Measurements from ENCODE around the gene ITGB5.

Gene ITGB5

DNA sequence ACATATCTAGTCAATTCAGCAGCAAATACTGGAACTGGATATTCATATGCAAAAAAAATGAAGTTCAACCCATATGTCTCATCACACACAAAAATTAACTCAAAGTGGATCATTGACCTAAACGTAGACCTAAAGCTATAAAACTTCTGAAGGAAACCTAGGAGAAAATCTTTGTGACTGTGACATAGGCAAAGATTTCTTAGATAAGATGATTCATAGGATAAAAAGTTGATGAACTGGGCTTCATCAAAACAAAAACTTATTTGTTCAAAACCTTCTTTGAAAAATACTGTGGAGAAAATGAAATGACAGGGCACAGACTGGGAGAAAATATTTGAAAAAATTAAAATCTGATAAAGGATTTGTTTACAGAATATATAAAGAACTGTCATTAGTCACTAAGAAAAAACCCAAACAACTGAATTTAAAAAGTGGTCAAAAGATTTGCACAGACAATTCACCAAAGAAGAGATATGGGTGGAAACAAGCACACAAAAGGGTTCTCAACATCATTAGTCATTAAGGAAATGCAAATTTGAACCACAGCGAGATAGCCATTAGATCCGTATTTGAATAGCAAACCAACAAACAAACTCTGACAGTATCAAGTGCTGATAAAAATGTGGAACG lies 62.8 kb downstream of the ITGB5 start:
- H3K4me3 ChIP-seq (ENCODE audit: extremely low read depth, insufficient read depth, low read length, poor library complexity, severe bottlenecking), result no peak overlapping the region
- 71 to 100% methylated on average over 2 to 3 of the region's 4 CpGs for WGBS, 2 experiments (ENCODE audit: insufficient coverage in 2 of 2)
- H3K9me3 ChIP-seq (ENCODE audit: control insufficient read depth, low read length), result no peaks in the 10 kb centered on the region
- H3K36me3 ChIP-seq (ENCODE audit: control insufficient read depth, insufficient read depth, low read length), result peaks cover 32% of the 10 kb centered on the region
- peaks cover 14% of the 10 kb centered on the region for H3K4me1 ChIP-seq (ENCODE audit: control insufficient read depth, insufficient read depth, low read length, poor library complexity, severe bottlenecking)
- H3K27ac ChIP-seq (ENCODE audit: low read depth, low read length, severe bottlenecking), result no peak overlapping the region

DNA sequence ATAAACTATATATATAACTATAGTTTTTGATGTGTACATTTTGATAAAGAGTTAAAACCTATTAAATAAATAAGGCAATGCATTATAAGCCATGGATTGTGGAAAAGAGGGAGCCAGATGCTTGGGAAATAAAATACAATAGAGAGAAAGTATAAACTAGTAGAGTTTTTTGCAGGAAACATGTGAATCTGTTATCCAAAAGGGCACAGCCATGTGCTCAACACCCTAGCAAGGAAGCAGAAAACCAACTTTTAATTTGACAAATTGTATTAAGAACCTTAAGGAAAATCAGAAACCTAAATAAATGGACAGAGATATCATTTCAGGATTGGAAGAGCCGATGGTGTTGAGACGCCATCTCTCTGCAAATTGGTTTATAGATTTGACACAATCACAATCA lies 63.5 kb downstream of the ITGB5 start:
- no peak overlapping the region for H3K4me3 ChIP-seq (ENCODE audit: extremely low read depth, insufficient read depth, low read length, poor library complexity, severe bottlenecking)
- WGBS, 2 experiments (ENCODE audit: insufficient coverage in 2 of 2), result no CpG with 5 or more reads among the region's 2 CpGs
- no peaks in the 10 kb centered on the region for H3K9me3 ChIP-seq (ENCODE audit: control insufficient read depth, low read length)
- no peak overlapping the region for H3K27ac ChIP-seq (ENCODE audit: low read depth, low read length, severe bottlenecking)
- H3K4me1 ChIP-seq (ENCODE audit: control insufficient read depth, insufficient read depth, low read length, poor library complexity, severe bottlenecking), result peaks cover 14% of the 10 kb centered on the region
- peaks cover 32% of the 10 kb centered on the region for H3K36me3 ChIP-seq (ENCODE audit: control insufficient read depth, insufficient read depth, low read length)

DNA sequence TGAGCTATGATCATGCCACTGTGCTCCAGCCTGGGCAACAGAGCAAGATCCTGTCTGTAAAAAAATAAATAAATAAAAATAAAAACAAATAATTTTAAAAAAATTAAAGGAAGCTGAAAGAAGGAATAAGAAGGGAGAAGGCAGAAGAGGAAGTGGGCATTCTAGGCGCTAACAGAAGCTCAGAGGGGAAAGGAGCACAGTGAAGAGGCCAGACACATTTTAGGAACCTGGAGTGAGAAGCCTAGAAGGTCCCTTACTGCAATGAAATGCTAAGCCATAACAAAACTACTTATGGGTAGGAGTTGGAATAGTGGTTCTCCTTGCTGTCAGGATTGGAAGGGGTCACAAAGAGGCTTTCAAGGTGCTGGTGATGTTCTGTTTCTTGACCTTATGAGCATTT lies 64.0 kb downstream of the ITGB5 start:
- Histone ChIP-seq H3K4me1 (ENCODE audit: control insufficient read depth, insufficient read depth, low read length, poor library complexity, severe bottlenecking) (peaks cover 10% of the 10 kb centered on the region), H3K36me3 (ENCODE audit: control insufficient read depth, insufficient read depth, low read length) (peaks cover 36% of the 10 kb centered on the region), H3K9me3 (ENCODE audit: control insufficient read depth, low read length) (no peaks in the 10 kb centered on the region), H3K4me3 (ENCODE audit: extremely low read depth, insufficient read depth, low read length, poor library complexity, severe bottlenecking) (no peak overlapping the region), H3K27ac (ENCODE audit: low read depth, low read length, severe bottlenecking) (no peak overlapping the region)
- WGBS, 2 experiments (ENCODE audit: insufficient coverage in 2 of 2), result 90 to 100% methylated on average over 1 of the region's 1 CpG

DNA sequence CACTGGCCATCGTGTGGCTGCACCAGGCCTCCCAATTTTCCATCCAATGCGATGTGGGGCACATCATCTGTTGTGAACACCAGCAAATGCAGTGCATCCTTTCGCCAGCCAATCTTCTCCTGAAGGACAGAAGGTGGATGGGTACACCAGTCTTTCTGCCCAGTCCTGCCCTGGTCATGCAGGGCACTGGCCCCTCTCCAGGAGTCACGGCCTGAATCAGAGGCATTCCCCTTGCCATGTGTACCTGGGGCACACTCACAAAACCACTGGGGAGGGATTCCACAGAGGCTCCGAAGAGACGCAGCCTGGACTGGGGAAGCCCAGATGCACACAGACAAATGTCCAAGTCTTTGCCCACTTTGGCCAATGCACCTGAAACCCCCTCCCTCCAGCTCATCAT lies 65.8 kb downstream of the ITGB5 start:
- no peak overlapping the region for H3K27ac ChIP-seq (ENCODE audit: low read depth, low read length, severe bottlenecking)
- no peak overlapping the region for H3K4me3 ChIP-seq (ENCODE audit: extremely low read depth, insufficient read depth, low read length, poor library complexity, severe bottlenecking)
- WGBS, 2 experiments (ENCODE audit: insufficient coverage in 2 of 2), result 94 to 98% methylated on average over 5 of the region's 6 CpGs

DNA sequence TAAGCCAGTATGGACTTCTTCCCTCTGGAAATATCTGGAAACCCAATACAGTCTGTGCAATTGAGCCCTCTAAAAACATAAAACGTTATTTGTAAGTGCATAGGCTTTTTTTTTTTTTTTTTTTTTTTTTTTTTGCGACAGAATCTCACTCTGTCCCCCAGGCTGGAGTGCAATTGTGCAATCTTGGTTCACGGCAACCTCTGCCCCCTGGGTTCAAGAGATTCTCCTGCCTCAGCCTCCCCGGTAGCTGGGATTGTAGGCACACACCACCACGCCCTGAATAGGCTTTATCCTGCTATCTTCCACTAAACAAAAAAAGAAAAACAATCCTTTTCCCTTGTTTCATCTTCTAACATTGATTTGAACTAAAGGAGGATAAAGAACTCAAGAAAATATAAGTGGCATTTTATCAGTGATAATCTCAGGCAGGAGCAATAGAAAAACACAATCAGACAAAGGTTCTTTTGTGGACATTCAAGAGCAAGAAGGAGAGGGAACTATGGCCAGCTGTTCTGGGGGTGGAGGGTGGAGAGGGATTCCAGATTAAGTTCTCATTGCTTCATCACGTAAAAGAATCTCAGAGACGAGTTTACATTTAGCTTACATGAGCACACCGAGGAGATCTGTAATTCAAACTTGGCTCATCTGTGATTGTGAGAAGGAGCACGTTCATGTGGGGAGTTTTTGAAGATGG lies 68.6 kb downstream of the ITGB5 start:
- 89 to 97% methylated on average over 4 to 6 of the region's 9 CpGs for WGBS, 2 experiments (ENCODE audit: insufficient coverage in 2 of 2)
- Histone ChIP-seq H3K4me1 (ENCODE audit: control insufficient read depth, insufficient read depth, low read length, poor library complexity, severe bottlenecking) (no peaks in the 10 kb centered on the region), H3K27ac (ENCODE audit: low read depth, low read length, severe bottlenecking) (no peak overlapping the region), H3K9me3 (ENCODE audit: control insufficient read depth, low read length) (no peaks in the 10 kb centered on the region), H3K36me3 (ENCODE audit: control insufficient read depth, insufficient read depth, low read length) (peaks cover 61% of the 10 kb centered on the region), H3K4me3 (ENCODE audit: extremely low read depth, insufficient read depth, low read length, poor library complexity, severe bottlenecking) (no peak overlapping the region)

More for the DNA sequence above, 65.8 kb downstream of the ITGB5 start:
- H3K4me1 ChIP-seq (ENCODE audit: control insufficient read depth, insufficient read depth, low read length, poor library complexity, severe bottlenecking), result no peaks in the 10 kb centered on the region
- peaks cover 50% of the 10 kb centered on the region for H3K36me3 ChIP-seq (ENCODE audit: control insufficient read depth, insufficient read depth, low read length)
- H3K9me3 ChIP-seq (ENCODE audit: control insufficient read depth, low read length), result no peaks in the 10 kb centered on the region

DNA sequence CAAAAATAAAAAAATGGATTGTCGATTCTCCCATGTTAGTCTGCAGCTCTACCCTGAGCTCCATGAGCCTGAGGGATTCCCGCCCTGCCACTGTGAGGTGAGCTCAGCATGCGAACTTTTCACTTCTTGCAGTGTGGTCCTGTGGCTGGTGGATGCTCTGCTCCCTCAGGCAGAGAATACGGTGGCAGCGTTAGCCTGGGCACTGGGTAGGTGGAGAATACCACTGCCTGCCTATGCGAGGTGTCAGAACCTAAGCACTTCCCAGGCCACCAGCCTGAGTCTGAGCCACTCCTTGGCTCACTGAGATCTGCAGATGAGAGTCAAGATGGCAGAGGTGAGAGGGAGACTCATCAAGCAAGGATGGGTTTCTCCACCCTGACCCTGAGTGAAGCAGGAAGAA lies 70.1 kb downstream of the ITGB5 start:
- Histone ChIP-seq H3K4me1 (ENCODE audit: control insufficient read depth, insufficient read depth, low read length, poor library complexity, severe bottlenecking) (peaks cover 5% of the 10 kb centered on the region), H3K27ac (ENCODE audit: low read depth, low read length, severe bottlenecking) (no peak overlapping the region), H3K36me3 (ENCODE audit: control insufficient read depth, insufficient read depth, low read length) (peaks cover 60% of the 10 kb centered on the region), H3K9me3 (ENCODE audit: control insufficient read depth, low read length) (no peaks in the 10 kb centered on the region), H3K4me3 (ENCODE audit: extremely low read depth, insufficient read depth, low read length, poor library complexity, severe bottlenecking) (no peak overlapping the region)
- WGBS, 2 experiments (ENCODE audit: insufficient coverage in 2 of 2), result 90 to 96% methylated on average over 6 of the region's 6 CpGs

DNA sequence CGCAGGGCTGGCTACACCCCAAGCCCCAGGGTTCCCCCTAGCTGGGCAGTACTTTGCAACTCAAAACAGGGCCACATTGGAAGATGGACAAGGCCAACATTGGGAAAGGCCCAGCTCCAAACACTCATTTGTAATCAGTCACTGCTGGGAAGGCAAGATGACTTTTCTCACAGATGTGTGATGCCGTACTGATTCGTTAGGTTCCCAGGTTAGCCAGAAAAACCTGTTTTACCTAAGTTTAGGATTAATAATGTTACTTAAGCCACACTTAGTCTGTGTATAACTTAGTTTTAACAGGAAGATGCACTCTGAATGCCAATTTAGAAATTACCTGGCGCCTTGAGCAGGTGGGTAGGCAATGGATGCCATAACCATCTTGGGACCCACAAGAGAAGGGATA lies 71.0 kb downstream of the ITGB5 start:
- Histone ChIP-seq H3K27ac (ENCODE audit: low read depth, low read length, severe bottlenecking) (no peak overlapping the region), H3K36me3 (ENCODE audit: control insufficient read depth, insufficient read depth, low read length) (peaks cover 52% of the 10 kb centered on the region), H3K4me1 (ENCODE audit: control insufficient read depth, insufficient read depth, low read length, poor library complexity, severe bottlenecking) (peaks cover 8% of the 10 kb centered on the region), H3K4me3 (ENCODE audit: extremely low read depth, insufficient read depth, low read length, poor library complexity, severe bottlenecking) (no peak overlapping the region), H3K9me3 (ENCODE audit: control insufficient read depth, low read length) (no peaks in the 10 kb centered on the region)
- WGBS, 2 experiments (ENCODE audit: insufficient coverage in 2 of 2), result 100% methylated on average over 1 to 4 of the region's 4 CpGs

DNA sequence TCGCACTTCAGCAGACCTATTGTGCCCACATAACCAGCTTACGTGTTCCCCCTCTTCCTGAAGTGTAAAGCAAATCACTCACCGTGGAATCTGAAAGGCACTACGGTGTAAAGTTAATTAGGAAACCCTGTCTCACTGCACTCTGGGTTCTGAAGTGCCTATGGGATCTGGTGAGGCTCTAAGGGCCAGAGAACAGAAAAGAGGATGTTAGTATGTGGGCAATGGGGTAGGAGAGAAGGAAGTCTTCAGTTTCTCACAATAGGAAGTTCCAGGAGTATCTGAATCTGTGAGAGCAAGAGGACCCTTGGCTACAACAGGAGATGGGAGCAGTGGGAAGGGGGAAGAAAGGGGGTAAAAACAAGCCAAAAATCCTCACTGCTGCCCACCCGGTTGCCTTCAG lies 71.4 kb downstream of the ITGB5 start:
- no peak overlapping the region for H3K4me3 ChIP-seq (ENCODE audit: extremely low read depth, insufficient read depth, low read length, poor library complexity, severe bottlenecking)
- no peak overlapping the region for H3K27ac ChIP-seq (ENCODE audit: low read depth, low read length, severe bottlenecking)
- H3K36me3 ChIP-seq (ENCODE audit: control insufficient read depth, insufficient read depth, low read length), result peaks cover 47% of the 10 kb centered on the region
- no peaks in the 10 kb centered on the region for H3K9me3 ChIP-seq (ENCODE audit: control insufficient read depth, low read length)
- peaks cover 12% of the 10 kb centered on the region for H3K4me1 ChIP-seq (ENCODE audit: control insufficient read depth, insufficient read depth, low read length, poor library complexity, severe bottlenecking)
- WGBS, 2 experiments (ENCODE audit: insufficient coverage in 2 of 2), result 95 to 96% methylated on average over 3 to 5 of the region's 5 CpGs

DNA sequence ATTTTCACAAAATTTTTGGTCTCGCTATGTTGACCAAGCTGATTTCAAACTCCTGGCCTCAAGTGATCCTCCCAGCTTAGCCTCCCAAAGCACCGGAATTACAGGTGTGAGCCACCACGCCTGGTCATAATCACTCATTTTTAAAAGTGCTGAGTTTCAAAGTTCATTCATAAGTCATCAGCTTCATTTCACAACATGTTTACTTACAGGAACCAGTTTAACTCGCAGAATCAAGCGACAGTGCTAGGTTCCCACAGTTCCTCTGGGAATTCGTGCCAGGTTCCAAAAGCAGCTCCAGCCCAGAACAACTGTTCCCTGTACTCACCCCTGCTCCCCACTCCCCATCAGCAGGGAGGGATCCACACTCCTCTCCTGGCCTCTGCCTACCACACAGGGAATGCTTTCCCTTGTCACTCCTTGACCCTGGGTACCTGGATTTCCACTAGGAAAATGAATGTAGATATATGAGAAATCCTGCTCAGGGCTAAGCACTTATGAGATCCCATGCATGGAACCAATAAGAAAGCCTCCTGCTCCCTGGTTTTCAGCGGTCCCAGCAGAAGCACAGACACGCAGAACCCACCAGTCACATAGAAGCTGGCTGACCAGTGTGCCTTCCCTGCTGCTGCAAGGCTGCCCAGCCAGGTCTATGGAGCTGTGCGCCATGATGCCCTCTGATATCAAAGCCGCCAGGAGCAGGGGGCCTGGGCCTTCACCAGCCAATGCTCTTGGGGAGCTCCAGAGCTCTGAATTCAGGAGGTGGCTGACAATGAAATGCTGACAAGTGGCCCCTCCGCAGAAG lies 72.3 kb downstream of the ITGB5 start:
- Histone ChIP-seq H3K4me1 (ENCODE audit: control insufficient read depth, insufficient read depth, low read length, poor library complexity, severe bottlenecking) (peaks cover 12% of the 10 kb centered on the region), H3K36me3 (ENCODE audit: control insufficient read depth, insufficient read depth, low read length) (peaks cover 41% of the 10 kb centered on the region), H3K9me3 (ENCODE audit: control insufficient read depth, low read length) (no peaks in the 10 kb centered on the region), H3K27ac (ENCODE audit: low read depth, low read length, severe bottlenecking) (no peak overlapping the region), H3K4me3 (ENCODE audit: extremely low read depth, insufficient read depth, low read length, poor library complexity, severe bottlenecking) (no peak overlapping the region)
- WGBS, 2 experiments (ENCODE audit: insufficient coverage in 2 of 2), result 96 to 97% methylated on average over 11 of the region's 11 CpGs

DNA sequence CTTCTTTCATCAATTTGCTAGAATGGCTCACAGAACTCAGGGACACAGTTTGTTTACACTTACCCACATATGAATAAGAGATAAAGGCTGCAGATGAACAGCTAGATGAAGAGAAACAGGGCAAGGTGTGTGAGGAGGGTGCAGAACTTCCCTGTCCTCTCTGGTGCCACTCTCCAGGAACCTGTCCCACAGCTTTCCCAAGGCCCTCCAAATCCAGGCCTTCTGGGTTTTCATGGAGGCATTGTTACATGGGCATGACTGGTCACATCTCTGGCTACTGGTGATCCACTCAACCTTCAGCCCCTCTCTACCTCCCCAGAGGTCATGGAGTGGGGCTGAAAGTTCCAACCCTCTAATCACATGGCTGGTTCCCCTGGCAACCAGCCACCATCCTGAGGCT lies 73.6 kb downstream of the ITGB5 start:
- Histone ChIP-seq H3K4me3 (ENCODE audit: extremely low read depth, insufficient read depth, low read length, poor library complexity, severe bottlenecking) (no peak overlapping the region), H3K36me3 (ENCODE audit: control insufficient read depth, insufficient read depth, low read length) (peaks cover 40% of the 10 kb centered on the region), H3K27ac (ENCODE audit: low read depth, low read length, severe bottlenecking) (no peak overlapping the region), H3K4me1 (ENCODE audit: control insufficient read depth, insufficient read depth, low read length, poor library complexity, severe bottlenecking) (peaks cover 12% of the 10 kb centered on the region), H3K9me3 (ENCODE audit: control insufficient read depth, low read length) (no peaks in the 10 kb centered on the region)
